ENCODE results near the gene EVI2B.
A peak's percentile ranks its signal among the peaks of the same experiment; 100 is the strongest.
"Not testable (repeated sequence)": the region's sequence is repeated elsewhere in the genome, so short reads cannot be mapped to it uniquely, and the experiment has no call there.

EVI2B gene

GRCh38 chr17:31266042-31266441 lies 47.8 kb downstream of the EVI2B start:
- Histone ChIP-seq H3K4me2 (ENCODE audit: low read depth, low read length, poor library complexity, severe bottlenecking) (no peak overlapping the region), H3K9ac (ENCODE audit: low read length) (no peak overlapping the region), H3K9me3 (ENCODE audit: insufficient read depth, low read length) (no peaks in the 10 kb centered on the region), H3K27me3 (ENCODE audit: low read length) (no peaks in the 10 kb centered on the region), H3K9me2 (replicated peaks; ENCODE audit: insufficient read depth, low read length) (no peaks in the 10 kb centered on the region), H3K79me2 (ENCODE audit: insufficient read depth, low read length) (no peaks in the 10 kb centered on the region), H3K27ac (ENCODE audit: low read depth, low read length) (no peak overlapping the region), H3F3A (ENCODE audit: insufficient read depth) (no peaks in the 10 kb centered on the region), H3K36me3 (ENCODE audit: low read length) (peaks cover 7% of the 10 kb centered on the region; the same call in 1 of the 2 replicates), H3K4me3 (ENCODE audit: insufficient read depth, low read length, poor library complexity, severe bottlenecking) (no peak overlapping the region), H2AFZ (ENCODE audit: low read depth, low read length, severe bottlenecking) (no peak overlapping the region), H4K20me1 (ENCODE audit: low read depth, low read length) (no peaks in the 10 kb centered on the region)
- TF ChIP-seq EZH2phosphoT487 (conservative IDR thresholded peaks at IDR 0.05; ENCODE audit: low read length) (no peak), CTCF (IDR thresholded peaks at IDR 0.05; ENCODE audit: insufficient read depth, low read length, poor library complexity, severe bottlenecking) (peak; percentile 45)

- H2AFZ ChIP-seq (ENCODE audit: low read depth, low read length, severe bottlenecking); H3K9ac ChIP-seq (ENCODE audit: low read length); H3K27me3 ChIP-seq (ENCODE audit: low read length); H3K79me2 ChIP-seq (ENCODE audit: insufficient read depth, low read length); H3K9me2 ChIP-seq (replicated peaks; ENCODE audit: insufficient read depth, low read length); H3K4me2 ChIP-seq (ENCODE audit: low read depth, low read length, poor library complexity, severe bottlenecking); H4K20me1 ChIP-seq (ENCODE audit: low read depth, low read length); H3K27ac ChIP-seq (ENCODE audit: low read depth, low read length); H3K4me3 ChIP-seq (ENCODE audit: insufficient read depth, low read length, poor library complexity, severe bottlenecking); H3K9me3 ChIP-seq (ENCODE audit: insufficient read depth, low read length); H3F3A ChIP-seq (ENCODE audit: insufficient read depth): not testable (repeated sequence)
- H3K36me3 ChIP-seq (ENCODE audit: low read length) = peaks cover 11% of the 10 kb centered on the region; the same call in 1 of the 2 replicates
Measured at GRCh38 chr17:31262923-31263322, 50.9 kb downstream of the EVI2B start.

DNA sequence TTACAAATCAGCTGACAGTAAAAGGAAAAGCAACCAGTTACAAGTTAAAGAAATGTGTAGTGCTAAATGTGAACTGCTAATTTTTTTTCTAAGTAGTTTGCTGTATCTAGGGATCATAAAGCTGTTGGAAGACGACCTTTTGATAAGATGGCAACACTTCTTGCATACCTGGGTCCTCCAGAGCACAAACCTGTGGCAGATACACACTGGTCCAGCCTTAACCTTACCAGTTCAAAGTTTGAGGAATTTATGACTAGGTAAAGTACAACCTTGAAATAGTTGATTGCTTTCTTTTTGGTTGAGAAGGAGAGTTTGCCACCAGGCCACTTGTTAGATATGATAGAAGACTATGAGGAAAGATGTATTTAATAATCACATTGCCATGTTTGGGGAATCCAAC lies 52.3 kb downstream of the EVI2B start:
- Histone ChIP-seq H3K79me2 (ENCODE audit: insufficient read depth, low read length) (no peaks in the 10 kb centered on the region; the same call in 1 of the 2 replicates), H3K9ac (ENCODE audit: low read length) (no peak overlapping the region), H3K9me3 (ENCODE audit: insufficient read depth, low read length) (no peaks in the 10 kb centered on the region), H2AFZ (ENCODE audit: low read depth, low read length, severe bottlenecking) (no peak overlapping the region), H4K20me1 (ENCODE audit: low read depth, low read length) (no peaks in the 10 kb centered on the region), H3K36me3 (ENCODE audit: low read length) (peaks cover 11% of the 10 kb centered on the region; the same call in 1 of the 2 replicates), H3K9me2 (replicated peaks; ENCODE audit: insufficient read depth, low read length) (no peaks in the 10 kb centered on the region), H3K4me3 (ENCODE audit: insufficient read depth, low read length, poor library complexity, severe bottlenecking) (no peak overlapping the region), H3K27me3 (ENCODE audit: low read length) (no peaks in the 10 kb centered on the region), H3K27ac (ENCODE audit: low read depth, low read length) (no peak overlapping the region), H3K4me2 (ENCODE audit: low read depth, low read length, poor library complexity, severe bottlenecking) (no peak overlapping the region), H3F3A (ENCODE audit: insufficient read depth) (peaks cover 7% of the 10 kb centered on the region; the same call in 1 of the 2 replicates)
- TF ChIP-seq CTCF (IDR thresholded peaks at IDR 0.05; ENCODE audit: insufficient read depth, low read length, poor library complexity, severe bottlenecking) = no peak
- TF ChIP-seq EZH2phosphoT487 (conservative IDR thresholded peaks at IDR 0.05; ENCODE audit: low read length) = no peak

GRCh38 chr17:31260151-31260550 lies 53.7 kb downstream of the EVI2B start:
- Histone ChIP-seq H3K9me3 (ENCODE audit: insufficient read depth, low read length) (no peaks in the 10 kb centered on the region), H2AFZ (ENCODE audit: low read depth, low read length, severe bottlenecking) (no peak overlapping the region), H3K27me3 (ENCODE audit: low read length) (no peaks in the 10 kb centered on the region), H3K27ac (ENCODE audit: low read depth, low read length) (no peak overlapping the region), H3K4me2 (ENCODE audit: low read depth, low read length, poor library complexity, severe bottlenecking) (no peak overlapping the region), H3K36me3 (ENCODE audit: low read length) (peaks cover 8% of the 10 kb centered on the region; the same call in 1 of the 2 replicates), H3K79me2 (ENCODE audit: insufficient read depth, low read length) (no peaks in the 10 kb centered on the region; the same call in 1 of the 2 replicates), H3K9ac (ENCODE audit: low read length) (no peak overlapping the region), H3K4me3 (ENCODE audit: insufficient read depth, low read length, poor library complexity, severe bottlenecking) (no peak overlapping the region), H4K20me1 (ENCODE audit: low read depth, low read length) (no peaks in the 10 kb centered on the region), H3K9me2 (replicated peaks; ENCODE audit: insufficient read depth, low read length) (no peaks in the 10 kb centered on the region), H3F3A (ENCODE audit: insufficient read depth) (peaks cover 7% of the 10 kb centered on the region; the same call in 1 of the 2 replicates)
- TF ChIP-seq EZH2phosphoT487 (conservative IDR thresholded peaks at IDR 0.05; ENCODE audit: low read length) (no peak), CTCF (IDR thresholded peaks at IDR 0.05; ENCODE audit: insufficient read depth, low read length, poor library complexity, severe bottlenecking) (no peak)

Data from SU-DHL-6 (cell line).